ENCODE data around the gene SMG7. TPM values are rescaled to one million over a fixed set of nuclear protein-coding genes. Genes with fewer than 3 reads are reported as not detected.

Gene SMG7
- polyA plus RNA-seq, 4 donors = 18.4 to 49.3 (median 22.3) TPM

DNA sequence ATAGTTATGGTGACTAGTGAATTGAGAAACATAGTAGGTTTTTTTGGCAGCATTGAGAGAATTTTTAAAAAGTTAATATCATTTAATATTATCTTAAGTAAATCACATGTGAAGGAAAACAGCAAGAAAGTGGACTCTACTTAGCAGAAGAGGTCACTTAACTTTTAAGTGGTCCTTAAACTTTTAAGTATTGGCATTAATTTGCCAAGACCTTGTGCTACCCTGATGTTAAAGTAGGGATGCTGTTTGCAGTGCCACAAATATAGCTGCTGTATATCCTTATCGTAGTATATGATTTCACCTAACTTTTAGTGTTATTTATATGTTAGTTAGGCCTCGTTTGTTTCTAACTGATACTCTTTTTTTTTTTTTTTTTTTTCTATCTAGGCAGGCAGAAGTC, 40.2 kb downstream of the SMG7 start:
- FAIRE-seq = no peak
- no peaks in the 10 kb centered on the region for H3K9me3 ChIP-seq (ENCODE audit: control insufficient read depth in 2 of 2, insufficient read depth in 1 of 2, low read depth in 1 of 2, low read length in 1 of 2)
- H3K36me3 ChIP-seq (ENCODE audit: control insufficient read depth in 3 of 3, insufficient read depth in 2 of 3, low read depth in 1 of 3, low read length in 3 of 3) = peaks cover 0 to 10% (median 2%) of the 10 kb centered on the region in 3 donors
- no peak overlapping the region for H3K4me3 ChIP-seq (ENCODE audit: low read depth in 1 of 3, low read length in 3 of 3)
- H3K4me1 ChIP-seq (ENCODE audit: control insufficient read depth in 3 of 3, insufficient read depth in 2 of 3, low read depth in 1 of 3, low read length in 2 of 3) = peaks cover 0 to 3% (median 0%) of the 10 kb centered on the region in 3 donors
- no peak overlapping the region for H3K27ac ChIP-seq (ENCODE audit: low read depth in 1 of 3, low read length in 2 of 3)
- WGBS, 3 donors = 72 to 89% (median 74%) methylated on average over 2 of the region's 2 CpGs
- H3K27me3 ChIP-seq (ENCODE audit: control insufficient read depth in 3 of 3, insufficient read depth in 3 of 3, low read length in 3 of 3) = no peaks in the 10 kb centered on the region
- DNase-seq = no peak

DNA sequence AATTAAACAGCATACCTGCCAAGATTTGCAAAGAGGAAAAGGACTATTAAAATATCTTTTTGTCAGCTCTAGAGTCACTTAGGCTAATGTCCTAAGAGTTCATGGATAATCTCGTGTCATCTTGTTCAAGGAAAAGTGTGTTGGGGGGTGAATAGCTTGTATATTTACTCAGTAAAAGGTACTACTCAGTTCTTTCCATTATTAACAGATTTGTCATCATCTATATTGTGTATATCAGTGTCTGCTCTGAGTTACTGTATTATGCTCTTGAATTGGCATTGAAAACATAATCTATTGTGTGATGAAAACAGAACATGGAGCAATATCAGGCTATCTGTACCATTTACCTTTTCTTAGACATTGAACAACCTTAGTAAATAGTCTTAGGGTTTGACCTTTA, 41.9 kb downstream of the SMG7 start:
- FAIRE-seq = no peak
- Histone ChIP-seq H3K27me3 (ENCODE audit: control insufficient read depth in 3 of 3, insufficient read depth in 3 of 3, low read length in 3 of 3) (no peaks in the 10 kb centered on the region), H3K36me3 (ENCODE audit: control insufficient read depth in 3 of 3, insufficient read depth in 2 of 3, low read depth in 1 of 3, low read length in 3 of 3) (peaks cover 1 to 18% (median 4%) of the 10 kb centered on the region in 3 donors), H3K27ac (ENCODE audit: low read depth in 1 of 3, low read length in 2 of 3) (no peak overlapping the region), H3K4me3 (ENCODE audit: low read depth in 1 of 3, low read length in 3 of 3) (no peak overlapping the region), H3K9me3 (ENCODE audit: control insufficient read depth in 2 of 2, insufficient read depth in 1 of 2, low read depth in 1 of 2, low read length in 1 of 2) (no peaks in the 10 kb centered on the region), H3K4me1 (ENCODE audit: control insufficient read depth in 3 of 3, insufficient read depth in 2 of 3, low read depth in 1 of 3, low read length in 2 of 3) (peaks cover 0 to 3% (median 0%) of the 10 kb centered on the region in 3 donors)
- WGBS, 3 donors = 80 to 86% (median 83%) methylated on average over 1 of the region's 1 CpG
- DNase-seq = no peak

- H3K4me3 ChIP-seq (ENCODE audit: low read depth in 1 of 3, low read length in 3 of 3) = no peak overlapping the region
- H3K27ac ChIP-seq (ENCODE audit: low read depth in 1 of 3, low read length in 2 of 3) = no peak overlapping the region
- FAIRE-seq (no peak), DNase-seq (peak; percentile 36 to 57)
- H3K4me1 ChIP-seq (ENCODE audit: control insufficient read depth in 3 of 3, insufficient read depth in 2 of 3, low read depth in 1 of 3, low read length in 2 of 3) = peaks cover 0 to 3% (median 0%) of the 10 kb centered on the region in 3 donors
- H3K36me3 ChIP-seq (ENCODE audit: control insufficient read depth in 3 of 3, insufficient read depth in 2 of 3, low read depth in 1 of 3, low read length in 3 of 3) = peaks cover 1 to 18% (median 4%) of the 10 kb centered on the region in 3 donors
- H3K27me3 ChIP-seq (ENCODE audit: control insufficient read depth in 3 of 3, insufficient read depth in 3 of 3, low read length in 3 of 3) = no peaks in the 10 kb centered on the region
- 34 to 62% (median 55%) methylated on average over 2 of the region's 2 CpGs for WGBS, 3 donors
- H3K9me3 ChIP-seq (ENCODE audit: control insufficient read depth in 2 of 2, insufficient read depth in 1 of 2, low read depth in 1 of 2, low read length in 1 of 2) = no peaks in the 10 kb centered on the region
Observed at GRCh38 chr1:183515002-183515689, 42.8 kb downstream of the SMG7 start.

DNA sequence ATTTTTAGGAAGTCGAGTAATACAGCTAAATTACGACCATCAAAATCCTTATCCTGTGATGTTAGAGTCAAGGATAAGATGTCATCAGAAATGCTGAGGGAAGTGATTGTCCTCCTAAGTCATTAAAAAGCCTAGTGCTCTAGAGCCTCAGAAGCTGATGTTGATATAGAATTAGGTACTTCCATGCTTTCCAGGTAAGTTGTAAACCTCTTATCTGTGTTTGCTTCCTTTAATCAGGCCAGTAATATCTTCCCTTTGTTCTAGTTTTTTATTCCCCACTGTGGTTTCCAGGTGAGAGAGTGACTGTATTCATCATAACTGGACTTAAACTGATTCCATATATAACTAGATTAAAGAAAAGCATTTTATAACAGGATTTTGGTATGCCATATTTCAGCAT, 44.4 kb downstream of the SMG7 start:
- Histone ChIP-seq H3K4me3 (ENCODE audit: low read depth in 1 of 3, low read length in 3 of 3) (no peak overlapping the region), H3K27ac (ENCODE audit: low read depth in 1 of 3, low read length in 2 of 3) (no peak overlapping the region), H3K4me1 (ENCODE audit: control insufficient read depth in 3 of 3, insufficient read depth in 2 of 3, low read depth in 1 of 3, low read length in 2 of 3) (peaks cover 0 to 3% (median 0%) of the 10 kb centered on the region in 3 donors), H3K27me3 (ENCODE audit: control insufficient read depth in 3 of 3, insufficient read depth in 3 of 3, low read length in 3 of 3) (no peaks in the 10 kb centered on the region), H3K36me3 (ENCODE audit: control insufficient read depth in 3 of 3, insufficient read depth in 2 of 3, low read depth in 1 of 3, low read length in 3 of 3) (peaks cover 5 to 21% (median 6%) of the 10 kb centered on the region in 3 donors), H3K9me3 (ENCODE audit: control insufficient read depth in 2 of 2, insufficient read depth in 1 of 2, low read depth in 1 of 2, low read length in 1 of 2) (no peaks in the 10 kb centered on the region)
- 39 to 79% (median 67%) methylated on average over 2 of the region's 2 CpGs for whole genome bisulfite sequencing, 3 donors
- DNase-seq = peak in 1 of 2 donors; percentile 12
- FAIRE-seq = no peak

DNA sequence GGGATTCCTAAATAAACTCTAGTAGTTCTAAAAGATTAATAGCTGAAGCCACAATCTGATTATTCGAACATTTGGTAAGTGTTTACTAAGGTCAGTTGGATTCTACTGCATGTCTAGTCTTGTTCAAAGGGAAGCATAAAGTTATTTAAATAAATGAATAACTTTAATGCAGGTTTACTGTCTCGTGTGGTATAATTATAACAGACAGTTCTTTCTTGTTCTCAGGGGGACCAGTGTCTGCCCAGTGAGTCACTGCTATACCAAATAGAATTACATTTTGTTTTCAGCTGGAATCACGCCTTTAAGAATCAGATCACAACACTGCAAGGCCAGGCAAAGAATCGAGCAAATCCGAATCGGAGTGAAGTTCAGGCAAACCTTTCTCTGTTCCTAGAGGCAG, 45.1 kb downstream of the SMG7 start:
- no peaks in the 10 kb centered on the region for H3K27me3 ChIP-seq (ENCODE audit: control insufficient read depth in 3 of 3, insufficient read depth in 3 of 3, low read length in 3 of 3)
- DNase-seq (no peak), FAIRE-seq (no peak)
- no peak overlapping the region for H3K4me3 ChIP-seq (ENCODE audit: low read depth in 1 of 3, low read length in 3 of 3)
- WGBS, 3 donors = 79 to 84% (median 81%) methylated on average over 6 of the region's 6 CpGs
- no peak overlapping the region for H3K27ac ChIP-seq (ENCODE audit: low read depth in 1 of 3, low read length in 2 of 3)
- H3K9me3 ChIP-seq (ENCODE audit: control insufficient read depth in 2 of 2, insufficient read depth in 1 of 2, low read depth in 1 of 2, low read length in 1 of 2) = no peaks in the 10 kb centered on the region
- H3K36me3 ChIP-seq (ENCODE audit: control insufficient read depth in 3 of 3, insufficient read depth in 2 of 3, low read depth in 1 of 3, low read length in 3 of 3) = peaks cover 6 to 21% (median 8%) of the 10 kb centered on the region in 3 donors
- H3K4me1 ChIP-seq (ENCODE audit: control insufficient read depth in 3 of 3, insufficient read depth in 2 of 3, low read depth in 1 of 3, low read length in 2 of 3) = peaks cover 0 to 3% (median 0%) of the 10 kb centered on the region in 3 donors

- WGBS, 3 donors = 83 to 95% (median 89%) methylated on average over 1 of the region's 1 CpG
- Histone ChIP-seq H3K27me3 (ENCODE audit: control insufficient read depth in 3 of 3, insufficient read depth in 3 of 3, low read length in 3 of 3) (no peaks in the 10 kb centered on the region), H3K27ac (ENCODE audit: low read depth in 1 of 3, low read length in 2 of 3) (no peak overlapping the region), H3K4me1 (ENCODE audit: control insufficient read depth in 3 of 3, insufficient read depth in 2 of 3, low read depth in 1 of 3, low read length in 2 of 3) (no peaks in the 10 kb centered on the region), H3K9me3 (ENCODE audit: control insufficient read depth in 2 of 2, insufficient read depth in 1 of 2, low read depth in 1 of 2, low read length in 1 of 2) (no peaks in the 10 kb centered on the region), H3K4me3 (ENCODE audit: low read depth in 1 of 3, low read length in 3 of 3) (no peak overlapping the region), H3K36me3 (ENCODE audit: control insufficient read depth in 3 of 3, insufficient read depth in 2 of 3, low read depth in 1 of 3, low read length in 3 of 3) (peaks cover 6 to 23% (median 8%) of the 10 kb centered on the region in 3 donors)
- no peak for DNase-seq
- FAIRE-seq = no peak
Observed at GRCh38 chr1:183520379-183520778, 48.1 kb downstream of the SMG7 start.

DNA sequence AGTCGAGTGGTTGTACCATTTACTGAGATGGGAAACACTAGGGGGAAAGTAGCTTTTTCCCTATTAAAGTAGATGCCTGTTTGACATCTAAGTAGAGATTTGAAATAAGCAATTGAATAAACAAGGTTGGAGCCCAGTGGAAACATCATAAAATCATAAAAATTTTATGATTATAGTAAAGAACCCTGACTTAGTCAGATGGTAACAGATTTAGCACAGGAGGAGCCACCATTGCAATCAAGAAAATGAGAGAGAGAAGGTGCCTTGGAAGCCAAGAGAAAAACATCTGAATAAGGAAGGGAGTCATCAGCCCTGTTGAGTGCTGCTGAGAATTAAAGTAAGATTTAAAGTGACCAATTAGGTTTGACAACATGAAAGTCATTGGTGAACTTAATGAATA, 49.8 kb downstream of the SMG7 start:
- Histone ChIP-seq H3K4me3 (ENCODE audit: low read depth in 1 of 3, low read length in 3 of 3) (no peak overlapping the region), H3K27me3 (ENCODE audit: control insufficient read depth in 3 of 3, insufficient read depth in 3 of 3, low read length in 3 of 3) (no peaks in the 10 kb centered on the region), H3K27ac (ENCODE audit: low read depth in 1 of 3, low read length in 2 of 3) (no peak overlapping the region), H3K36me3 (ENCODE audit: control insufficient read depth in 3 of 3, insufficient read depth in 2 of 3, low read depth in 1 of 3, low read length in 3 of 3) (peaks cover 6 to 25% (median 12%) of the 10 kb centered on the region in 3 donors), H3K4me1 (ENCODE audit: control insufficient read depth in 3 of 3, insufficient read depth in 2 of 3, low read depth in 1 of 3, low read length in 2 of 3) (no peaks in the 10 kb centered on the region), H3K9me3 (ENCODE audit: control insufficient read depth in 2 of 2, insufficient read depth in 1 of 2, low read depth in 1 of 2, low read length in 1 of 2) (no peaks in the 10 kb centered on the region)
- DNase-seq = no peak
- no peak for FAIRE-seq
- 74 to 84% (median 81%) methylated on average over 1 of the region's 1 CpG for WGBS, 3 donors

GRCh38 chr1:183528577-183528976, 56.3 kb downstream of the SMG7 start:
- peaks cover 7 to 15% (median 15%) of the 10 kb centered on the region in 3 donors for H3K36me3 ChIP-seq (ENCODE audit: control insufficient read depth in 3 of 3, insufficient read depth in 2 of 3, low read depth in 1 of 3, low read length in 3 of 3)
- DNase-seq (no peak), FAIRE-seq (no peak)
- H3K9me3 ChIP-seq (ENCODE audit: control insufficient read depth in 2 of 2, insufficient read depth in 1 of 2, low read depth in 1 of 2, low read length in 1 of 2) = no peaks in the 10 kb centered on the region
- no peaks in the 10 kb centered on the region for H3K27me3 ChIP-seq (ENCODE audit: control insufficient read depth in 3 of 3, insufficient read depth in 3 of 3, low read length in 3 of 3)
- no peak overlapping the region for H3K4me3 ChIP-seq (ENCODE audit: low read depth in 1 of 3, low read length in 3 of 3)
- 96% methylated on average over 3 of the region's 3 CpGs for WGBS, 3 donors
- no peak overlapping the region for H3K27ac ChIP-seq (ENCODE audit: low read depth in 1 of 3, low read length in 2 of 3)
- no peaks in the 10 kb centered on the region for H3K4me1 ChIP-seq (ENCODE audit: control insufficient read depth in 3 of 3, insufficient read depth in 2 of 3, low read depth in 1 of 3, low read length in 2 of 3)
